ENCODE results near the gene TRIM13.
"Not testable (repeated sequence)": the region's sequence is repeated elsewhere in the genome, so short reads cannot be mapped to it uniquely, and the experiment has no call there.

The TRIM13 gene

DNA sequence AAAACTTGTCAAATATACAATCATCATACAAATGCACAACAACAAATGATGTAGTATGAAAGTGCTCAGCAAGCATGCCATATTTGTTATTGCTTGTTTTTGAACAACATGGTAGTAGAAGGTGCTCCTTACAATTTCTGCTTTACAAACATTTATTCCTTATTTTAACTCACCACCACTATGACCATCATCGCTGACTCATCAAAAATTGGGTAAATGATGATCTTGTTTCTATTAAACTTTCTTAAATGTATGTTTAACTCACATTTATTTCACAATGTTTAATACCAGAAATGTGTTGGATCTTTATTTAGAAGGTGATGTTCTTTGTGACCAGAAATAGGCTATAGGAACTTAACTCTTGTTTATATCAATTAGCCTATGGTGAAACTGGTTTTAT lies 63.9 kb downstream of the TRIM13 start:
- DNase-seq (ENCODE audit: low read depth): no peak

DNA sequence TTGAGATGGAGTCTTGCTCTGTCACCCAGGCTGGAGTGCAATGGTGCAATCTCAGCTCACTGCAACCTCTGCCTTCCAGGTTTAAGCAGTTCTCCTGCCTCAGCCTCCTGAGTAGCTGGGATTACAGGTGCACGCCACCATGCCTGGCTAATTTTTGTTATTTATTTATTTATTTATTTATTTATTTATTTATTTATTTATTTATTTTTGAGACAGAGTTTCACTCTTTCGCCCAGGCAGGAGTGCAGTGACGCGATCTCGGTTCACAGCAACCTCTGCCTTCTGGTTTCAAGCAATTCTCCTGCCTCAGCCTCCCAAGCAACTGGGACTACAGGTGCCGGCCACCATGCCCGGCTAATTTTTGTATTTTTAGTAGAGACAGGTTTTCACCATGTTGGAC lies 65.5 kb downstream of the TRIM13 start:
- DNase-seq (ENCODE audit: low read depth): not testable (repeated sequence)

DNA sequence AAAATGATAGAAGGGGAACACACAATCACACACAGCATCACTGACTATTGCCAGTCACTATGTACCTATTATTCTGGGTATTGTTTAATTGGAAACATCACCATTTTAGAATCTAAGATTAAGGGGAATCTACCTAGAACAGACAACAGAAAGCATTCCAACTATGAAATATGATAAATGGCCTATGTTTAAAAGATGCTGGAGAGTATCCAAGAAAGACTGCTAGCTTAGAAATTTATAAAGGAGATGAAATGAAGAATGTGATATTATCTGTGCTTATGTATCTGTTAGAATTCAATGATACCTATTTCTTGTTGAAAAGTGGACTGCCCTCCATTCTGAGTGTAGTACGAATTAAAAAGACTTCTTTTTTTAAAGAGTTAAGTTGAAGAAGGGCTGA lies 68.9 kb downstream of the TRIM13 start:
- DNase-seq (ENCODE audit: low read depth): no peak

Data from activated T-helper 1 cell treated with Interleukin-2 at 50 U/mL for 16 hours (primary cell).